22Rv1 (cell line): Measurements from ENCODE around the gene CARMIL1.

Experiments used
- H3K27ac ChIP-seq: fragments of 450-650 bp; 2 replicates; pipeline ENCODE4 v1.5.1; 2017
- CTCF ChIP-seq: fragments of 450-650 bp; IDR thresholded peaks from 2 replicates; pipeline ENCODE4 v1.5.1; 2017; ENCODE audit warnings: mild to moderate bottlenecking
- ZFX ChIP-seq: fragments of 450-650 bp; IDR thresholded peaks from 2 replicates; pipeline ENCODE4 v1.6.1; 2017; ENCODE audit warnings: antibody characterized with exemption, borderline replicate concordance

Gene CARMIL1

GRCh38 chr6:25278914-25279747 is at the start of gene CARMIL1:
TSS of gene CARMIL1 (plus strand) at chr6:25279374. CDS start at chr6:25279796, 422 bp downstream.
- TF ChIP-seq ZFX (no peak), CTCF (peak; percentile 84)
- H3K27ac ChIP-seq = peak within 1 kb of the TSS; percentile 74

GRCh38 chr6:25229671-25230321 is 49.4 kb upstream of the CARMIL1 start:
- TF ChIP-seq CTCF (no peak), ZFX (no peak)
- H3K27ac ChIP-seq = no peak overlapping the region

GRCh38 chr6:25232479-25232878 is 46.7 kb upstream of the CARMIL1 start:
- no peak for TF ChIP-seq CTCF
- TF ChIP-seq ZFX = no peak
- no peak overlapping the region for H3K27ac ChIP-seq

GRCh38 chr6:25233226-25233625 is 45.9 kb upstream of the CARMIL1 start:
- no peak overlapping the region for H3K27ac ChIP-seq
- TF ChIP-seq ZFX (no peak), CTCF (no peak)

- H3K27ac ChIP-seq = no peak overlapping the region
- TF ChIP-seq CTCF (no peak), ZFX (no peak)
Observed at GRCh38 chr6:25237579-25237978, 41.6 kb upstream of the CARMIL1 start.

GRCh38 chr6:25239059-25239458 is 40.1 kb upstream of the CARMIL1 start:
- H3K27ac ChIP-seq = no peak overlapping the region

More at GRCh38 chr6:25239059-25239458, 40.1 kb upstream of the CARMIL1 start:
- TF ChIP-seq ZFX = no peak
- no peak for TF ChIP-seq CTCF
